GM23338 (cell line): ENCODE data around the gene WDR73. TPM values are rescaled to one million over a fixed set of nuclear protein-coding genes. Genes with fewer than 3 reads are reported as not detected.

ENCODE experiments used
- ATAC-seq: fragments of 200-7000 bp; cut with Tn5 transposase; 3 replicates; pipeline ENCODE4 v1.9.1; 2020
- DNase-seq: peaks from one replicate; pipeline ENCODE4 v3.0.0-alpha.2; 2015; ENCODE audit warnings: low spot score
- H2AFZ ChIP-seq: fragments of 200-600 bp; sonication (generic); 2 replicates; pipeline ENCODE4 v1.8.0; 2016; ENCODE audit warnings: antibody characterized with exemption, mild to moderate bottlenecking, moderate library complexity
- H3F3A ChIP-seq: fragments of 200-600 bp; sonication (generic); replicated peaks from 2 replicates; pipeline ENCODE4 v1.8.0; 2017; ENCODE audit warnings: antibody characterized with exemption, mixed run types, low read depth
- H3K27ac ChIP-seq: fragments of 200-600 bp; sonication (generic); 2 replicates; pipeline ENCODE4 v1.6.1; 2016; ENCODE audit warnings: low read depth
- H3K27me3 ChIP-seq: fragments of 200-600 bp; sonication (generic); 2 replicates; pipeline ENCODE4 v1.8.0; 2016; ENCODE audit warnings: mild to moderate bottlenecking, mixed run types, moderate library complexity; ENCODE audit not compliant: insufficient read depth
- H3K36me3 ChIP-seq: fragments of 200-600 bp; sonication (generic); 2 replicates; pipeline ENCODE4 v1.8.0; 2016; ENCODE audit warnings: mild to moderate bottlenecking; ENCODE audit not compliant: insufficient read depth
- H3K4me1 ChIP-seq: fragments of 200-600 bp; sonication (generic); 2 replicates; pipeline ENCODE4 v1.8.0; 2016; ENCODE audit warnings: mild to moderate bottlenecking, moderate library complexity; ENCODE audit not compliant: insufficient read depth
- H3K4me2 ChIP-seq: fragments of 200-600 bp; sonication (generic); 2 replicates; pipeline ENCODE4 v1.7.1; 2017; ENCODE audit warnings: mixed run types
- H3K4me3 ChIP-seq: fragments of 200-600 bp; sonication (generic); 2 replicates; pipeline ENCODE4 v1.6.1; 2016; ENCODE audit warnings: mixed run types
- H3K79me2 ChIP-seq: fragments of 200-600 bp; sonication (generic); replicated peaks from 2 replicates; pipeline ENCODE4 v1.8.0; 2017; ENCODE audit warnings: mild to moderate bottlenecking; ENCODE audit not compliant: insufficient read depth
- H3K9me2 ChIP-seq: fragments of 200-600 bp; sonication (generic); 2 replicates; pipeline ENCODE4 v1.8.0; 2017; ENCODE audit not compliant: insufficient read depth
- H4K20me1 ChIP-seq: fragments of 200-600 bp; sonication (generic); replicated peaks from 2 replicates; pipeline ENCODE4 v1.8.0; 2017; ENCODE audit warnings: mild to moderate bottlenecking; ENCODE audit not compliant: insufficient read depth
- H3K27ac Mint-ChIP-seq: 2 replicates; pipeline ENCODE4 v1.8.0; 2020; ENCODE audit warnings: inconsistent platforms, mild to moderate bottlenecking, moderate library complexity, mixed read lengths
- H3K27me3 Mint-ChIP-seq: 3 replicates; pipeline ENCODE4 v1.8.0; 2022; ENCODE audit warnings: low read depth, mild to moderate bottlenecking, moderate library complexity, mixed read lengths, inconsistent platforms; ENCODE audit not compliant: insufficient read depth, poor library complexity
- H3K36me3 Mint-ChIP-seq: 3 replicates; pipeline ENCODE4 v1.8.0; 2021; ENCODE audit warnings: low read depth, mild to moderate bottlenecking, inconsistent platforms, moderate library complexity, mixed read lengths
- H3K4me1 Mint-ChIP-seq: 3 replicates; pipeline ENCODE4 v1.8.0; 2020; ENCODE audit warnings: mild to moderate bottlenecking, inconsistent platforms, mixed read lengths
- H3K4me3 Mint-ChIP-seq: 3 replicates; pipeline ENCODE4 v1.8.0; 2021; ENCODE audit warnings: moderate library complexity, mild to moderate bottlenecking, inconsistent platforms, mixed read lengths
- H3K9me3 Mint-ChIP-seq: 3 replicates; pipeline ENCODE4 v1.8.0; 2020; ENCODE audit warnings: moderate library complexity, mild to moderate bottlenecking, inconsistent platforms, mixed read lengths
- CREB1 ChIP-seq: fragments of 250-450 bp; sonication (Bioruptor Pico); IDR thresholded peaks from 2 replicates; pipeline ENCODE4 v1.5.0; 2020; ENCODE audit warnings: low read depth, mild to moderate bottlenecking, moderate library complexity
- CTCF ChIP-seq, 2 experiments: fragments of 200-600 bp in 1 of 2; sonication (generic) in 1 of 2; conservative IDR thresholded peaks; 2 replicates each; pipeline versions ENCODE4 v1.5.1 to v1.6.1; 2016 to 2017; ENCODE audit warnings: antibody characterized with exemption in 2 of 2, low read depth in 2 of 2, mild to moderate bottlenecking in 2 of 2, moderate library complexity in 1 of 2
- ETS1 ChIP-seq: IDR thresholded peaks from 2 replicates; pipeline ENCODE4 v1.6.1; 2016; ENCODE audit warnings: antibody characterized with exemption
- EZH2 ChIP-seq: fragments of 200-600 bp; sonication (generic); IDR thresholded peaks from one replicate; pipeline ENCODE4 v1.8.0; 2017; ENCODE audit warnings: antibody characterized with exemption, mild to moderate bottlenecking, low read depth; ENCODE audit not compliant: unreplicated experiment
- EZH2phosphoT487 ChIP-seq: fragments of 200-600 bp; sonication (generic); IDR thresholded peaks from one replicate; pipeline ENCODE4 v1.8.1; 2018; ENCODE audit warnings: antibody characterized with exemption; ENCODE audit not compliant: unreplicated experiment
- NANOG ChIP-seq: IDR thresholded peaks from 2 replicates; pipeline ENCODE4 v1.6.1; 2016; ENCODE audit warnings: antibody characterized with exemption, borderline replicate concordance
- POLR2AphosphoS5 ChIP-seq: IDR thresholded peaks from 2 replicates; pipeline ENCODE4 v1.6.1; 2016; ENCODE audit warnings: antibody characterized with exemption, low read depth
- STAT1 ChIP-seq: IDR thresholded peaks from one replicate; pipeline ENCODE4 v1.6.1; 2016; ENCODE audit warnings: antibody characterized with exemption; ENCODE audit not compliant: unreplicated experiment
- ZNF114 ChIP-seq: fragments of 250-450 bp; sonication (Bioruptor Pico); IDR thresholded peaks from 2 replicates; pipeline ENCODE4 v1.5.0; 2020; ENCODE audit warnings: mild to moderate bottlenecking, moderate library complexity
- ZNF331 ChIP-seq: fragments of 250-450 bp; sonication (Bioruptor Pico); IDR thresholded peaks from 2 replicates; pipeline ENCODE4 v1.5.0; 2020; ENCODE audit warnings: low read depth, mild to moderate bottlenecking, moderate library complexity
- polyA plus RNA-seq: library from polyadenylated mRNA; unstranded; fragments of >200 nt; fragmentation: Nextera tagmentation; extraction: Ambion mirVana; gene quantifications from 2 replicates; pipeline ENCODE4 v1.2.1, GENCODE V29; 2016
- total RNA-seq: library from RNA; depleted of rRNA; stranded (reverse); fragments of >200 nt; shearing (Covaris generic); gene quantifications from 2 replicates; pipeline ENCODE4 v1.2.3, GENCODE V29; 2014
- TF ChIP-seq, protein P1 (sequence below): fragments of 250-450 bp; sonication (Bioruptor Pico); IDR thresholded peaks from 2 replicates; pipeline ENCODE4 v1.5.0; 2020; ENCODE audit warnings: mild to moderate bottlenecking, moderate library complexity
- TF ChIP-seq, protein P2 (sequence below): IDR thresholded peaks from one replicate; pipeline ENCODE4 v1.6.1; 2018; ENCODE audit warnings: antibody characterized with exemption; ENCODE audit not compliant: unreplicated experiment

The WDR73 gene
- total and polyA plus RNA-seq, 2 experiments from 2014 or later = 14.8 to 25.2 TPM

DNA sequence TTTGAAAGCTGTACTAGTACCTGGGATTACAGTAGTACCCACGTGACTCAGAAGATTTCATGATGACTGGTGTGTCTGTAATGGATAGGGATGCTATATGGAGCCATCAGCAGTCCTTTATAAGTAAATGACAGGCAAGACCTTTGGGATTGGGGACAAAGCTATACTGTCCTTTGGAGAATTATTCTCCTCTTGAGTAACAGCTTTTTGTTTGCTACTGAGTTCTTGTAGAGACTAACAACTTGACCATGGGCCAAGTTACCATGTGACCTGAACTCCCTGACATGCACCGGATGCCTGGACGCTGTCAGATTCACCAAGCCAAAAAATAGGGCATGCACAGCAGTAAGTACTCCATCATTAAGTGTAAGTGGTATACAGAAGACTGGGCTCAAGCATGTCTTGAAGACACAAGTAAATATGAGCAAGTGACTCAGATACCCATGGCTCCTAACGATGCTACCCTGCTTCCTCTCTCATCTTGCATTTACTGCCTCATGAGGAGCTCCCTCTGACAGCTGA is 48.9 kb upstream of the WDR73 start (continued):
- TF ChIP-seq, protein P1, sequence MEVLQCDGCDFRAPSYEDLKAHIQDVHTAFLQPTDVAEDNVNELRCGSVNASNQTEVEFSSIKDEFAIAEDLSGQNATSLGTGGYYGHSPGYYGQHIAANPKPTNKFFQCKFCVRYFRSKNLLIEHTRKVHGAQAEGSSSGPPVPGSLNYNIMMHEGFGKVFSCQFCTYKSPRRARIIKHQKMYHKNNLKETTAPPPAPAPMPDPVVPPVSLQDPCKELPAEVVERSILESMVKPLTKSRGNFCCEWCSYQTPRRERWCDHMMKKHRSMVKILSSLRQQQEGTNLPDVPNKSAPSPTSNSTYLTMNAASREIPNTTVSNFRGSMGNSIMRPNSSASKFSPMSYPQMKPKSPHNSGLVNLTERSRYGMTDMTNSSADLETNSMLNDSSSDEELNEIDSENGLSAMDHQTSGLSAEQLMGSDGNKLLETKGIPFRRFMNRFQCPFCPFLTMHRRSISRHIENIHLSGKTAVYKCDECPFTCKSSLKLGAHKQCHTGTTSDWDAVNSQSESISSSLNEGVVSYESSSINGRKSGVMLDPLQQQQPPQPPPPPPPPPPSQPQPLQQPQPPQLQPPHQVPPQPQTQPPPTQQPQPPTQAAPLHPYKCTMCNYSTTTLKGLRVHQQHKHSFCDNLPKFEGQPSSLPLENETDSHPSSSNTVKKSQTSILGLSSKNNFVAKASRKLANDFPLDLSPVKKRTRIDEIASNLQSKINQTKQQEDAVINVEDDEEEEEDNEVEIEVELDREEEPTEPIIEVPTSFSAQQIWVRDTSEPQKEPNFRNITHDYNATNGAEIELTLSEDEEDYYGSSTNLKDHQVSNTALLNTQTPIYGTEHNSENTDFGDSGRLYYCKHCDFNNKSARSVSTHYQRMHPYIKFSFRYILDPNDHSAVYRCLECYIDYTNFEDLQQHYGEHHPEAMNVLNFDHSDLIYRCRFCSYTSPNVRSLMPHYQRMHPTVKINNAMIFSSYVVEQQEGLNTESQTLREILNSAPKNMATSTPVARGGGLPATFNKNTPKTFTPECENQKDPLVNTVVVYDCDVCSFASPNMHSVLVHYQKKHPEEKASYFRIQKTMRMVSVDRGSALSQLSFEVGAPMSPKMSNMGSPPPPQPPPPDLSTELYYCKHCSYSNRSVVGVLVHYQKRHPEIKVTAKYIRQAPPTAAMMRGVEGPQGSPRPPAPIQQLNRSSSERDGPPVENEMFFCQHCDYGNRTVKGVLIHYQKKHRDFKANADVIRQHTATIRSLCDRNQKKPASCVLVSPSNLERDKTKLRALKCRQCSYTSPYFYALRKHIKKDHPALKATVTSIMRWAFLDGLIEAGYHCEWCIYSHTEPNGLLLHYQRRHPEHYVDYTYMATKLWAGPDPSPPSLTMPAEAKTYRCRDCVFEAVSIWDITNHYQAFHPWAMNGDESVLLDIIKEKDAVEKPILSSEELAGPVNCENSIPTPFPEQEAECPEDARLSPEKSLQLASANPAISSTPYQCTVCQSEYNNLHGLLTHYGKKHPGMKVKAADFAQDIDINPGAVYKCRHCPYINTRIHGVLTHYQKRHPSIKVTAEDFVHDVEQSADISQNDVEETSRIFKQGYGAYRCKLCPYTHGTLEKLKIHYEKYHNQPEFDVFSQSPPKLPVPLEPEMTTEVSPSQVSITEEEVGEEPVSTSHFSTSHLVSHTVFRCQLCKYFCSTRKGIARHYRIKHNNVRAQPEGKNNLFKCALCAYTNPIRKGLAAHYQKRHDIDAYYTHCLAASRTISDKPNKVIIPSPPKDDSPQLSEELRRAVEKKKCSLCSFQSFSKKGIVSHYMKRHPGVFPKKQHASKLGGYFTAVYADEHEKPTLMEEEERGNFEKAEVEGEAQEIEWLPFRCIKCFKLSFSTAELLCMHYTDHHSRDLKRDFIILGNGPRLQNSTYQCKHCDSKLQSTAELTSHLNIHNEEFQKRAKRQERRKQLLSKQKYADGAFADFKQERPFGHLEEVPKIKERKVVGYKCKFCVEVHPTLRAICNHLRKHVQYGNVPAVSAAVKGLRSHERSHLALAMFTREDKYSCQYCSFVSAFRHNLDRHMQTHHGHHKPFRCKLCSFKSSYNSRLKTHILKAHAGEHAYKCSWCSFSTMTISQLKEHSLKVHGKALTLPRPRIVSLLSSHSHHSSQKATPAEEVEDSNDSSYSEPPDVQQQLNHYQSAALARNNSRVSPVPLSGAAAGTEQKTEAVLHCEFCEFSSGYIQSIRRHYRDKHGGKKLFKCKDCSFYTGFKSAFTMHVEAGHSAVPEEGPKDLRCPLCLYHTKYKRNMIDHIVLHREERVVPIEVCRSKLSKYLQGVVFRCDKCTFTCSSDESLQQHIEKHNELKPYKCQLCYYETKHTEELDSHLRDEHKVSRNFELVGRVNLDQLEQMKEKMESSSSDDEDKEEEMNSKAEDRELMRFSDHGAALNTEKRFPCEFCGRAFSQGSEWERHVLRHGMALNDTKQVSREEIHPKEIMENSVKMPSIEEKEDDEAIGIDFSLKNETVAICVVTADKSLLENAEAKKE (CRISPR knock-in tag) = no peak
- no peak for TF ChIP-seq ZNF114 (CRISPR knock-in tag)
- TF ChIP-seq POLR2AphosphoS5 = no peak
- TF ChIP-seq ZNF331 = no peak
- no peak for TF ChIP-seq STAT1
- TF ChIP-seq NANOG = no peak
- no peak for TF ChIP-seq EZH2
- TF ChIP-seq CREB1 = no peak

DNA sequence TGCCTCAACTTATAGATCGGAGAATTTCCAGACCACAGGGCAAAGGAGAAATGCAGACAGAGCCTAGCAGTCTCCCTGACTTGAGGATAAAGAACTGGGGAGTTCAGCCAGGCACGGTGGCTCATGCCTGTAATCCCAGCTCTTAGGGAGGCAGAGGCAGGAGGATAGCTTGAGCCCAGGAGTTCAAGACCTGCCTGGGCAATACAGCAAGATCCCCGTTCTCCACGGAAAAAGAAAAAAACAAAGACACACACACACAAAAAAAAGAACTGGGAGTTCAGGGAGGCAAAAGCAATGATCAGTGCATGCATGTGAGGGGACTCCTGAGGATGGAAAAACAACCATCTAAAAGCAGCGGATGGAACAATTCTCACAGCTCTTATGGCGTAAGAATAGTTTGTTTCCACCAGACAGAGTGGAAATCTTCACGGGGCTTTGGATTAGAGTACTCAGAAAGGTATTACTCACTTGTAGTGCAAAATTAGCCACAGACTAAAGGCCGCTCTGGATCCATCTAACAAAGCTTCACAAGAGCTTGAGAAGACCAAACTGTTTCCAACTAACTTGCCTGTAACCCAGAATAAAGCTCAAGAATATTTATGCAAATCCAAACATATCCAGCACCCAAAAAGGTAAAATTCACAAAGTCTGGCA is 45.6 kb upstream of the WDR73 start:
- no peaks in the 10 kb centered on the region for H3K9me2 ChIP-seq
- Mint-ChIP-seq H3K36me3 (no peaks in the 10 kb centered on the region; the same call in 2 of the 3 replicates), H3K4me1 (no peaks in the 10 kb centered on the region), H3K27me3 (peaks cover 2% of the 10 kb centered on the region), H3K27ac (no peak overlapping the region), H3K9me3 (no peaks in the 10 kb centered on the region), H3K4me3 (no peak overlapping the region)
- no peak for DNase-seq
- no peaks in the 10 kb centered on the region for H3K36me3 ChIP-seq
- no peak overlapping the region for H2AFZ ChIP-seq
- peaks cover 100% of the 10 kb centered on the region for H3K79me2 ChIP-seq
- no peaks in the 10 kb centered on the region for H3K27me3 ChIP-seq
- peak overlapping the region; percentile 84; the same call in 1 of the 2 replicates for H3K27ac ChIP-seq
- no peaks in the 10 kb centered on the region for H3F3A ChIP-seq
- no peaks in the 10 kb centered on the region for H3K4me1 ChIP-seq
- H4K20me1 ChIP-seq = peaks cover 62% of the 10 kb centered on the region
- H3K4me2 ChIP-seq = no peak overlapping the region
- no peak overlapping the region for H3K4me3 ChIP-seq
- no peak for ATAC-seq
- TF ChIP-seq NANOG = no peak
- TF ChIP-seq, protein P2, sequence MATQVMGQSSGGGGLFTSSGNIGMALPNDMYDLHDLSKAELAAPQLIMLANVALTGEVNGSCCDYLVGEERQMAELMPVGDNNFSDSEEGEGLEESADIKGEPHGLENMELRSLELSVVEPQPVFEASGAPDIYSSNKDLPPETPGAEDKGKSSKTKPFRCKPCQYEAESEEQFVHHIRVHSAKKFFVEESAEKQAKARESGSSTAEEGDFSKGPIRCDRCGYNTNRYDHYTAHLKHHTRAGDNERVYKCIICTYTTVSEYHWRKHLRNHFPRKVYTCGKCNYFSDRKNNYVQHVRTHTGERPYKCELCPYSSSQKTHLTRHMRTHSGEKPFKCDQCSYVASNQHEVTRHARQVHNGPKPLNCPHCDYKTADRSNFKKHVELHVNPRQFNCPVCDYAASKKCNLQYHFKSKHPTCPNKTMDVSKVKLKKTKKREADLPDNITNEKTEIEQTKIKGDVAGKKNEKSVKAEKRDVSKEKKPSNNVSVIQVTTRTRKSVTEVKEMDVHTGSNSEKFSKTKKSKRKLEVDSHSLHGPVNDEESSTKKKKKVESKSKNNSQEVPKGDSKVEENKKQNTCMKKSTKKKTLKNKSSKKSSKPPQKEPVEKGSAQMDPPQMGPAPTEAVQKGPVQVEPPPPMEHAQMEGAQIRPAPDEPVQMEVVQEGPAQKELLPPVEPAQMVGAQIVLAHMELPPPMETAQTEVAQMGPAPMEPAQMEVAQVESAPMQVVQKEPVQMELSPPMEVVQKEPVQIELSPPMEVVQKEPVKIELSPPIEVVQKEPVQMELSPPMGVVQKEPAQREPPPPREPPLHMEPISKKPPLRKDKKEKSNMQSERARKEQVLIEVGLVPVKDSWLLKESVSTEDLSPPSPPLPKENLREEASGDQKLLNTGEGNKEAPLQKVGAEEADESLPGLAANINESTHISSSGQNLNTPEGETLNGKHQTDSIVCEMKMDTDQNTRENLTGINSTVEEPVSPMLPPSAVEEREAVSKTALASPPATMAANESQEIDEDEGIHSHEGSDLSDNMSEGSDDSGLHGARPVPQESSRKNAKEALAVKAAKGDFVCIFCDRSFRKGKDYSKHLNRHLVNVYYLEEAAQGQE = no peak
- no peak for TF ChIP-seq POLR2AphosphoS5
- no peak for TF ChIP-seq EZH2
- TF ChIP-seq EZH2phosphoT487 = no peak
- no peak for TF ChIP-seq CTCF (conservative IDR thresholded peaks at IDR 0.05; ENCODE audit: low read depth in 2 of 2)
- no peak for TF ChIP-seq ETS1
- no peak for TF ChIP-seq CREB1
- TF ChIP-seq STAT1 = no peak
